ENCODE results near the gene PDE3A.

The PDE3A gene

DNA sequence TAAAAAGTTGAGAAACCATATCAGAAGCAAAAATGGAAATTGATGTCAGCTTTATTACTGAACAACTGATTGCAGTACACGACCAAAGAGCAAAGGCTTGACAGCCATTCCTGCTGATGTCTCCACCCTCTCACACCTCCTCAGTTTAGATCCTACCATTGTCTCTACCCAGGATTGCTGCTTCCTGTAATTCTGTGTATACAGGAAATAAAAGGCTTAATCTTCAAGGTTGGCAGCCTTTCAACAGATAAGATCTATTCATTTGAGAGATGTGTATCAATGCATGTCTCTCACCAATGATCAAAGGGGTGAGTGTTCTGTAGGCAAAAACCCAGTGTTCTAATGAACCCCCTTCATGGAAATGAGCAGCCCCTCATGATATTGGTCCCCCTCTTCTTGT, 353.8 kb downstream of the PDE3A start:
- Histone ChIP-seq H3K4me3 (ENCODE audit: low read length) (no peak overlapping the region), H3K27ac (ENCODE audit: low read depth, low read length) (no peak overlapping the region), H3K4me2 (ENCODE audit: low read length) (no peak overlapping the region), H3K27me3 (ENCODE audit: control insufficient read depth, low read length) (no peaks in the 10 kb centered on the region), H3K4me1 (ENCODE audit: control insufficient read depth, low read length) (no peaks in the 10 kb centered on the region), H4K20me1 (ENCODE audit: control insufficient read depth, insufficient read depth, low read depth, low read length) (no peaks in the 10 kb centered on the region), H3K9me2 (replicated peaks; ENCODE audit: control insufficient read depth, low read length) (no peaks in the 10 kb centered on the region), H3K36me3 (ENCODE audit: control insufficient read depth, low read length) (no peaks in the 10 kb centered on the region), H3F3A (ENCODE audit: control insufficient read depth, insufficient read depth) (no peaks in the 10 kb centered on the region), H3K9me3 (ENCODE audit: control insufficient read depth, insufficient read depth, low read length) (no peaks in the 10 kb centered on the region), H3K79me2 (ENCODE audit: control insufficient read depth, low read length) (no peaks in the 10 kb centered on the region)
- TF ChIP-seq EZH2phosphoT487 (IDR thresholded peaks at IDR 0.05; ENCODE audit: borderline replicate concordance, low read length), result no peak
- no peak for TF ChIP-seq CTCF (IDR thresholded peaks at IDR 0.05; ENCODE audit: low read depth, low read length, poor library complexity, severe bottlenecking)

DNA sequence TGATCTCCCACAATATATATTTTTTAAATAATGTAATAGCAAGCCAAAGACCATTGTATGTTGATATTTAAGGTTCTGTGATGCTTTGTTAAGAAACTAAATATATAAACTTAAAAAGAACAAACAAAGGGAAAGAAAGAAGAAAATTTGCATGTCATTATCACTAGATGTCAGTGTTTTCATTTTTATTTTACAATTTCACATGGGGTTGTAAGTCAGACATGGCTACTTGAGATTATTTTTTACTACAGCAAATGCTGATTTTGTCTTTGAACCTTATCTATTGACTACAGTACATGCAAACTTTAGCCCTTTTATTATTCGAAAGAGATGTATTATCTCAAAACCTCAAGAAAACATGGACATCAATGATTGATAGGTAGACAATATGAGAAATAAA, 362.9 kb downstream of the PDE3A start:
- Histone ChIP-seq H3K9me2 (replicated peaks; ENCODE audit: control insufficient read depth, low read length) (no peaks in the 10 kb centered on the region), H3K4me3 (ENCODE audit: low read length) (no peak overlapping the region), H3K4me2 (ENCODE audit: low read length) (no peak overlapping the region), H4K20me1 (ENCODE audit: control insufficient read depth, insufficient read depth, low read depth, low read length) (no peaks in the 10 kb centered on the region), H3K36me3 (ENCODE audit: control insufficient read depth, low read length) (no peaks in the 10 kb centered on the region), H3F3A (ENCODE audit: control insufficient read depth, insufficient read depth) (no peaks in the 10 kb centered on the region), H3K9me3 (ENCODE audit: control insufficient read depth, insufficient read depth, low read length) (no peaks in the 10 kb centered on the region), H3K79me2 (ENCODE audit: control insufficient read depth, low read length) (no peaks in the 10 kb centered on the region), H3K27me3 (ENCODE audit: control insufficient read depth, low read length) (no peaks in the 10 kb centered on the region), H3K4me1 (ENCODE audit: control insufficient read depth, low read length) (no peaks in the 10 kb centered on the region), H3K27ac (ENCODE audit: low read depth, low read length) (no peak overlapping the region)
- TF ChIP-seq CTCF (IDR thresholded peaks at IDR 0.05; ENCODE audit: low read depth, low read length, poor library complexity, severe bottlenecking) (no peak), EZH2phosphoT487 (IDR thresholded peaks at IDR 0.05; ENCODE audit: borderline replicate concordance, low read length) (no peak)

Data from DOHH2 (cell line).